Measurements from ENCODE around the gene MAPK11. TPM values are rescaled to one million over a fixed set of nuclear protein-coding genes. Genes with fewer than 3 reads are reported as not detected.
A peak's percentile ranks its signal among the peaks of the same experiment; 100 is the strongest.

The MAPK11 gene
- total RNA-seq, 4 donors from 2014 or later: 2.4 to 5.7 (median 3.5) TPM

- H3K27ac ChIP-seq: peak overlapping the region; percentile 81 to 94 (median 88)
- H3K4me3 ChIP-seq: peak overlapping the region in 2 of 4 donors; percentile 2 to 96
- intact Hi-C loops (cut with DNase I): no loop called here
- H3K9me3 ChIP-seq: no peaks in the 10 kb centered on the region
- peaks cover 33 to 59% (median 42%) of the 10 kb centered on the region in 3 donors for H3K4me1 ChIP-seq
- H3K36me3 ChIP-seq: no peaks in the 10 kb centered on the region
- DNase-seq: no peak
- WGBS, 2 donors: 13 to 38% methylated on average over 8 to 12 of the region's 19 CpGs
- TF ChIP-seq POLR2A (IDR thresholded peaks at IDR 0.05): no peak
- TF ChIP-seq, protein P1, sequence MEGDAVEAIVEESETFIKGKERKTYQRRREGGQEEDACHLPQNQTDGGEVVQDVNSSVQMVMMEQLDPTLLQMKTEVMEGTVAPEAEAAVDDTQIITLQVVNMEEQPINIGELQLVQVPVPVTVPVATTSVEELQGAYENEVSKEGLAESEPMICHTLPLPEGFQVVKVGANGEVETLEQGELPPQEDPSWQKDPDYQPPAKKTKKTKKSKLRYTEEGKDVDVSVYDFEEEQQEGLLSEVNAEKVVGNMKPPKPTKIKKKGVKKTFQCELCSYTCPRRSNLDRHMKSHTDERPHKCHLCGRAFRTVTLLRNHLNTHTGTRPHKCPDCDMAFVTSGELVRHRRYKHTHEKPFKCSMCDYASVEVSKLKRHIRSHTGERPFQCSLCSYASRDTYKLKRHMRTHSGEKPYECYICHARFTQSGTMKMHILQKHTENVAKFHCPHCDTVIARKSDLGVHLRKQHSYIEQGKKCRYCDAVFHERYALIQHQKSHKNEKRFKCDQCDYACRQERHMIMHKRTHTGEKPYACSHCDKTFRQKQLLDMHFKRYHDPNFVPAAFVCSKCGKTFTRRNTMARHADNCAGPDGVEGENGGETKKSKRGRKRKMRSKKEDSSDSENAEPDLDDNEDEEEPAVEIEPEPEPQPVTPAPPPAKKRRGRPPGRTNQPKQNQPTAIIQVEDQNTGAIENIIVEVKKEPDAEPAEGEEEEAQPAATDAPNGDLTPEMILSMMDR (IDR thresholded peaks at IDR 0.05): no peak
- H3K27me3 ChIP-seq: no peaks in the 10 kb centered on the region
Measured at GRCh38 chr22:50307890-50308596, 37.9 kb upstream of the MAPK11 start.

- TF ChIP-seq, protein P1 (IDR thresholded peaks at IDR 0.05): peak in 2 of 6 experiments; percentile 5 to 8
- peak in 2 of 4 donors; percentile 19 to 62 for TF ChIP-seq POLR2A (IDR thresholded peaks at IDR 0.05)
- H3K4me3 ChIP-seq: peak within 1 kb of the TSS; percentile 61 to 96 (median 92)
- H3K27ac ChIP-seq: peak within 1 kb of the TSS; percentile 94 to 97 (median 96)
- H3K27me3 ChIP-seq: no peaks in the 10 kb centered on the region
- DNase-seq: no peak
- intact Hi-C loops (cut with DNase I): no loop called here
- WGBS, 2 donors: no CpG with 5 or more reads among the region's 105 CpGs
- no peaks in the 10 kb centered on the region for H3K9me3 ChIP-seq
- no peaks in the 10 kb centered on the region for H3K36me3 ChIP-seq
- H3K4me1 ChIP-seq: peaks cover 43 to 69% (median 52%) of the 10 kb centered on the region in 3 donors
Measured at GRCh38 chr22:50306753-50307749, 36.9 kb upstream of the MAPK11 start, which contains the start of gene PLXNB2. TSS of gene PLXNB2 (minus strand) at chr22:50307646. CDS start at chr22:50290584, 17,062 bp downstream.

DNA sequence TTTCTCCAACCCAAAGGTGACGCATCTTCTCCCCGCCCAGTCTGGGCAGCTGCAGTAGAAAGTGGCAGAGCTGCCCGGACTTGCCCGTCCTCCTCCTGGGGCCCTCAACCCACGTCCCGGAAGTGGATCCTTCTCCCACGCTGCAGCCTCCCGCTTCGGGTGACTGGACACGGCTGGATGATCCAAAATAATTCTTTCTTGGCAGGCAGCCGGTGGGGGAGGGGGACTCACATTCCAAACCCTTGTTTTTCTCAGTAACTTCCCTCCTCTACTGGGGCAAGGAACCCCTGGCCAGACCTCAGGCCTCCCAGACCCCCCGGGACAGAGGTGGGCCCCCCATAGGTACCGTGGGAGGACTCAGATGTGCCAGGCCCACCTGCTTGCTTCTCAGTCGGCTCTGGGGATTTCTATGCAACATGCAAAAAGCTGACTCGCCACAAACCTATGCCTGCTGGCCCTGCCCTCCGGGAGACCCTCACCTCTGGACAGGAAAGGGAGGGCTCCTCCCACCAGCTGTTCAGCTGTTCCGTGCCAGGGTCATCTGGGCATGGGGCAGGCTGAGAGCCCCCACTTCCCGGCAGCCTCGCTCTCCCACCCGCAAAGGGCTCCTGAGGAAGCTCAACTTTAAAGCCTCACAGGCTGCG, 35.9 kb upstream of the MAPK11 start:
- Histone ChIP-seq H3K4me3 (peak overlapping the region; percentile 61 to 96 (median 92)), H3K27me3 (no peaks in the 10 kb centered on the region), H3K9me3 (no peaks in the 10 kb centered on the region), H3K4me1 (peaks cover 53 to 79% (median 62%) of the 10 kb centered on the region in 3 donors), H3K36me3 (no peaks in the 10 kb centered on the region), H3K27ac (peak overlapping the region; percentile 94 to 97 (median 96))
- intact Hi-C loops (cut with DNase I): no loop called here
- no peak for DNase-seq
- 9% methylated on average over 14 of the region's 21 CpGs; no CpG with 5 or more reads in 1 of the 2 donors for WGBS, 2 donors
- TF ChIP-seq, protein P1 (IDR thresholded peaks at IDR 0.05): no peak
- no peak for TF ChIP-seq POLR2A (IDR thresholded peaks at IDR 0.05)

- peak overlapping the region; percentile 94 to 97 (median 96) for H3K27ac ChIP-seq
- H3K27me3 ChIP-seq: no peaks in the 10 kb centered on the region
- H3K4me1 ChIP-seq: peaks cover 59 to 85% (median 68%) of the 10 kb centered on the region in 3 donors
- intact Hi-C loops (cut with DNase I): no loop called here
- no peak for DNase-seq
- 53% methylated on average over 3 of the region's 14 CpGs; no CpG with 5 or more reads in 1 of the 2 donors for WGBS, 2 donors
- TF ChIP-seq, protein P1 (IDR thresholded peaks at IDR 0.05): no peak
- TF ChIP-seq POLR2A (IDR thresholded peaks at IDR 0.05): no peak
- no peaks in the 10 kb centered on the region for H3K36me3 ChIP-seq
- H3K9me3 ChIP-seq: no peaks in the 10 kb centered on the region
- H3K4me3 ChIP-seq: peak overlapping the region; percentile 61 to 96 (median 92)
Measured at GRCh38 chr22:50305393-50305922, 35.3 kb upstream of the MAPK11 start.

All from esophagus squamous epithelium (tissue), 5 donors.